Neural cell (in vitro differentiated cells): ENCODE data around the gene MARVELD2.

Source experiments
- EP300 ChIP-seq: fragments of 450-650 bp; conservative IDR thresholded peaks from 2 replicates; pipeline ENCODE4 v1.6.1; 2014; ENCODE audit warnings: antibody characterized with exemption, mild to moderate bottlenecking, moderate library complexity; ENCODE audit not compliant: poor library complexity, severe bottlenecking
- RAD21 ChIP-seq: fragments of 450-650 bp; conservative IDR thresholded peaks from 2 replicates; pipeline ENCODE4 v1.6.1; 2014; ENCODE audit warnings: antibody characterized with exemption, mild to moderate bottlenecking, moderate library complexity
- TF ChIP-seq, protein P1 (sequence below): fragments of 450-650 bp; IDR thresholded peaks from 2 replicates; pipeline ENCODE4 v1.5.1; 2014; ENCODE audit warnings: antibody characterized with exemption, mild to moderate bottlenecking, moderate library complexity; ENCODE audit not compliant: poor library complexity, severe bottlenecking

DNA sequence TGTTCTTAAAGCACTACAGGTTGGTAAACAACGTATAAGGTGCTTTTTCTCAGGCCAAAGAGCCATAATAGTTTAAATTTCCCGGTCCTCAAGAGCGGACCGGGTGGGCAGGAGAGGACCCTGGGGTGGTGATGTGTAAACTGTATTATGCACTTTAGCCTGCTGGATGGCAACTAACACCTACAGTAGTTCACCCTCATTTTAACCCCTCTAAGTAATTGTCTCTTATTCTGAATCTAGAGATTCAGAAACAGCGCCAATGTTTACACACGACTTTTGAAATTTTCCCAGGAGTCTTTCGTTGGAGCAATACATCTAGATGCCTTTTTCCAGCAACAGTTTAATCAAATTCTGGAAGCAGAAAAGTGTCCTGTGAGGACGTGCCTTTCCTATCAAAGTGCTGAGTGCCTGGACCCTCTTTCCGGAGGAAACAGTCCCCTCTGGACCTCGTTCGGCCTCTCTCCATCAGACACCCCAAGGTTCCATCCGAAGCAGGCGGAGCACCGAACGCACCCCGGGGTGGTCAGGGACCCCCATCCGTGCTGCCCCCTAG, 77.0 kb downstream of the MARVELD2 start:
- TF ChIP-seq, protein P1, sequence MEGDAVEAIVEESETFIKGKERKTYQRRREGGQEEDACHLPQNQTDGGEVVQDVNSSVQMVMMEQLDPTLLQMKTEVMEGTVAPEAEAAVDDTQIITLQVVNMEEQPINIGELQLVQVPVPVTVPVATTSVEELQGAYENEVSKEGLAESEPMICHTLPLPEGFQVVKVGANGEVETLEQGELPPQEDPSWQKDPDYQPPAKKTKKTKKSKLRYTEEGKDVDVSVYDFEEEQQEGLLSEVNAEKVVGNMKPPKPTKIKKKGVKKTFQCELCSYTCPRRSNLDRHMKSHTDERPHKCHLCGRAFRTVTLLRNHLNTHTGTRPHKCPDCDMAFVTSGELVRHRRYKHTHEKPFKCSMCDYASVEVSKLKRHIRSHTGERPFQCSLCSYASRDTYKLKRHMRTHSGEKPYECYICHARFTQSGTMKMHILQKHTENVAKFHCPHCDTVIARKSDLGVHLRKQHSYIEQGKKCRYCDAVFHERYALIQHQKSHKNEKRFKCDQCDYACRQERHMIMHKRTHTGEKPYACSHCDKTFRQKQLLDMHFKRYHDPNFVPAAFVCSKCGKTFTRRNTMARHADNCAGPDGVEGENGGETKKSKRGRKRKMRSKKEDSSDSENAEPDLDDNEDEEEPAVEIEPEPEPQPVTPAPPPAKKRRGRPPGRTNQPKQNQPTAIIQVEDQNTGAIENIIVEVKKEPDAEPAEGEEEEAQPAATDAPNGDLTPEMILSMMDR: no peak
- TF ChIP-seq EP300 (no peak), RAD21 (no peak)
